HuH-7 (cell line): ENCODE data around the gene TAF1B.

Experiments
- DNase-seq: peaks from one replicate; pipeline ENCODE4 v3.0.0; 2011; ENCODE audit warnings: low spot score

Gene TAF1B

GRCh38 chr2:9808334-9809063 is 34.8 kb upstream of the TAF1B start:
- no peak for DNase-seq

- DNase-seq: no peak
Observed at GRCh38 chr2:9809064-9809356, 34.3 kb upstream of the TAF1B start.

- DNase-seq: no peak
Observed at GRCh38 chr2:9809448-9810088, 33.7 kb upstream of the TAF1B start.

- no peak for DNase-seq
Observed at GRCh38 chr2:9811216-9811615, 32.1 kb upstream of the TAF1B start.

- DNase-seq: no peak
Observed at GRCh38 chr2:9811679-9812511, 31.4 kb upstream of the TAF1B start.

- no peak for DNase-seq
Observed at GRCh38 chr2:9812945-9813311, 30.3 kb upstream of the TAF1B start.

- DNase-seq: peak; percentile 92
Observed at GRCh38 chr2:9813312-9814128, 29.8 kb upstream of the TAF1B start.

GRCh38 chr2:9814129-9814868 is 29.0 kb upstream of the TAF1B start:
- no peak for DNase-seq

GRCh38 chr2:9815076-9815475 is 28.2 kb upstream of the TAF1B start:
- DNase-seq: no peak

- no peak for DNase-seq
Observed at GRCh38 chr2:9815844-9816279, 27.4 kb upstream of the TAF1B start.

GRCh38 chr2:9818097-9818496 is 25.2 kb upstream of the TAF1B start:
- no peak for DNase-seq

GRCh38 chr2:9819551-9819950 is 23.7 kb upstream of the TAF1B start:
- no peak for DNase-seq

- DNase-seq: no peak
Observed at GRCh38 chr2:9820020-9820973, 23.0 kb upstream of the TAF1B start.

GRCh38 chr2:9821805-9822445 is 21.3 kb upstream of the TAF1B start:
- DNase-seq: no peak

- DNase-seq: no peak
Observed at GRCh38 chr2:9824441-9824840, 18.8 kb upstream of the TAF1B start.

GRCh38 chr2:9824956-9825720 is 18.1 kb upstream of the TAF1B start:
- DNase-seq: no peak

GRCh38 chr2:9826208-9826607 is 17.1 kb upstream of the TAF1B start:
- no peak for DNase-seq

GRCh38 chr2:9830685-9831410 is 12.4 kb upstream of the TAF1B start:
- DNase-seq: no peak
